Cardiac ventricle fibroblast (primary cell): Measurements from ENCODE around the gene AP5B1. TPM values are rescaled to one million over a fixed set of nuclear protein-coding genes. Genes with fewer than 3 reads are reported as not detected.

Source experiments
- total RNA-seq: library from RNA; depleted of rRNA; stranded (reverse); fragments of >200 nt; gene quantifications from 2 replicates; pipeline ENCODE4 v1.2.3, GENCODE V29; 2015

AP5B1 gene, protein sequence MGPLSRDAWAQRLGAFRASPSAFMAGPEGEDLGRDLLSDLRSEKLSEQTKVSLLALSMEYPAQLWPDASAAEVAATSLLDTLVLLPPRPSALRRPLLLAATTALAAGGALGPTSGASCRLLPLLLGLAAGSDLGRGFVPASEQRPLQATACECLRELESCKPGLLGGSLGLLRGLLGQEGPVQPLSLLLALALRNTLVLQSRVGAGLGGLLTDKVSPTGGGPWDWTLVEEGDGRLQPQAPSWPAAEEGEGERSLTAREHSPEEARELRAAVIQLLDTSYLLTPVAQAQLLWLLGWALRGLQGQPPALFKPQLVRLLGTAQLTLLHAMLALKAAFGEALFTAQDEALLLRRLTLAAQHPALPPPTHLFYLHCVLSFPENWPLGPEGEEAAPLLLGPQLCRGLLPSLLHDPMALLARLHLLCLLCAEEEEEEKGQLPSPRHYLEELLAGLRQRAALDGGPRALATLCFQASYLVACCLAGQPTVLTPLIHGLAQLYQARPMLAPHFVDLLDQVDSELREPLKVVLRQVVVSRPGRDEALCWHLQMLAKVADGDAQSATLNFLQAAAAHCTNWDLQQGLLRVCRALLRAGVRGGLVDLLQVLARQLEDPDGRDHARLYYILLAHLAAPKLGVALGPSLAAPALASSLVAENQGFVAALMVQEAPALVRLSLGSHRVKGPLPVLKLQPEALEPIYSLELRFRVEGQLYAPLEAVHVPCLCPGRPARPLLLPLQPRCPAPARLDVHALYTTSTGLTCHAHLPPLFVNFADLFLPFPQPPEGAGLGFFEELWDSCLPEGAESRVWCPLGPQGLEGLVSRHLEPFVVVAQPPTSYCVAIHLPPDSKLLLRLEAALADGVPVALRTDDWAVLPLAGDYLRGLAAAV
- total RNA-seq: 11.8 and 12.2 TPM in 2 replicates

DNA sequence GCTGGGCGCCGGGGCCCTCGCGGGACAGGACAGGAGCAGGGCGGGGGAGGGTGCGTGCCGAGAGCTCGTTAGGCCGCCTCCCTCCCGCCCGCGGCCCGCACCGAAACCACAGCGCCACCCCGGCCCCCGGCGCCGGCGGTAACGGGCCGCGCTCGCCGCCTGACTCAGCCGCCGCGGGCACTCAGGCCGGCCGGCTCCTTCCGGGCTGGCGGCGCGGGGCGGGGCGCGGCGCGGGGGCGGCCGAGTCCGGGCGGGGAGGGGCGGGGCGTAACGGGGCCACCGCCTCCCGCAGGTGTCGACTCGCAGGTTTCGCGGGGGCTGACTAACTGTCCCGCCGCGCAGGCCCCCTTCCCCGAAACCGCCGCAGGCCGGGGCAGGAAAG is at the start of gene AP5B1:
Gene AP5B1 (minus strand): TSS at position 207 of the 382 bp plus-strand sequence. CDS start 385 bp downstream, outside the sequence.

DNA sequence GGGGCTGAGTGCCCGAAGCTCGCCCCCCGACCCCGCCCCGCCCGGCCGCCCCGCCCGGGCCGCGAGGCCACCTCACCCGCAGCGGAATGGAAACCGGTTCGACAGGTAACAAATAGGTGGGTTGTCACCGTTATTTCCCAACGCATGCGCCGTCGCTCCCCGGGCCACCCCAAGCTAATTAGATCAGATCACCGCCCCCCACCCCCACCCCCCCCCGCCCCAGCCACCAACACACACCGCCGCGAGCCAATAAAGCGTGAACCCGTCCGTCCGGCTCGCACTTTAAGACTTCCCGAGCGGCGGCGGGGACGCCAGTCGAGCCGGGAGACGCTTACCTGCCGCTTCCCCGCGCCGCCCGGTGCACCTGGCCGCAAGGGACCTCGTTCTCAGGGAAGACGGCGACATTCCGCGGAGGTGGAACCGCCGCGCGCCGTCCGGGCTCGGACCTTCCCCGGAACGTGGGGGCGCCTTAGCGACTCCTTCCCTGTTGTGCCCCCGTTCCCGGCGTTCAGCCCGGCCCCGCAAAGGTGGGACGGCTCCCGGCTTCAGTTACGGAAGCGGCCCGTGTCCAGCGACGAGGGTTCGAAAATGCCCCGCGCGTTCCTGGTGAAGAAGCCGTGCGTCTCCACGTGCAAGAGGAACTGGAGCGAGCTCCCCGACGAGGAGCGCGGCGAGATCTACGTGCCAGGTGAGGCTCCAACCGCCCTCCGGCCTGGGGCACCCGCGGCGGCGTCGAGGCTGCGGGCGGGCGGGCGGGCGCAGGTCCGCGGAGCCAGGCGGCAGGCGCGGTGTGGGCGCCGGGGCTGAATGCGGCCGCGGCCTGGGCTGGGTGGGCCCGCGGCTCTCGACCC is 6.2 kb upstream of the AP5B1 start, which contains the start of gene OVOL1:
Gene OVOL1 (plus strand): TSS at position 278 of the 851 bp plus-strand sequence. CDS start 311 bp downstream, at position 589.

Other genes with a start within 250 kb of the AP5B1 start
- 263 and 277 TPM in 2 replicates for gene LTBP3, start 222.6 kb downstream of the AP5B1 start, total RNA-seq
- 33.3 and 40.4 TPM in 2 replicates for gene ZNRD2, start 210.5 kb downstream of the AP5B1 start, total RNA-seq
- gene FAM89B, start 208.4 kb downstream of the AP5B1 start, total RNA-seq: 36.1 and 36.3 TPM in 2 replicates
- gene EHBP1L1, start 204.9 kb downstream of the AP5B1 start, total RNA-seq: 23.9 and 38.8 TPM in 2 replicates
- gene KCNK7, start 185.2 kb downstream of the AP5B1 start, total RNA-seq: not detected in 2 replicates
- gene MAP3K11, start 166.8 kb downstream of the AP5B1 start, total RNA-seq: 18.3 and 18.9 TPM in 2 replicates
- gene PCNX3, start 165.2 kb downstream of the AP5B1 start, total RNA-seq: 26.0 and 29.2 TPM in 2 replicates
- 15.2 and 18.5 TPM in 2 replicates for gene SIPA1, start 142.9 kb downstream of the AP5B1 start, total RNA-seq
- gene RELA, start 118.1 kb downstream of the AP5B1 start, total RNA-seq: 34.2 and 35.8 TPM in 2 replicates
- gene KAT5, start 68.7 kb downstream of the AP5B1 start, total RNA-seq: 28.4 and 32.0 TPM in 2 replicates
- gene RNASEH2C, start 60.2 kb downstream of the AP5B1 start, total RNA-seq: 90.9 and 134 TPM in 2 replicates
- not detected in 2 replicates for gene OVOL1, start 6.1 kb upstream of the AP5B1 start, total RNA-seq
- 3.4 and 3.9 TPM in 2 replicates for gene SNX32, start 53.0 kb upstream of the AP5B1 start, total RNA-seq
- 687 and 730 TPM in 2 replicates for gene CFL1, start 77.2 kb upstream of the AP5B1 start, total RNA-seq
- gene MUS81, start 79.5 kb upstream of the AP5B1 start, total RNA-seq: 16.9 and 27.2 TPM in 2 replicates
- 164 and 229 TPM in 2 replicates for gene EFEMP2, start 91.8 kb upstream of the AP5B1 start, total RNA-seq
- gene CTSW, start 98.9 kb upstream of the AP5B1 start, total RNA-seq: 2.4 TPM in 1 of 2 replicates, not detected in the other
- 104 and 109 TPM in 2 replicates for gene FIBP, start 107.5 kb upstream of the AP5B1 start, total RNA-seq
- 122 and 131 TPM in 2 replicates for gene CCDC85B, start 109.7 kb upstream of the AP5B1 start, total RNA-seq
- gene FOSL1, start 119.4 kb upstream of the AP5B1 start, total RNA-seq: 19.4 and 22.3 TPM in 2 replicates
- 22.6 and 30.1 TPM in 2 replicates for gene C11orf68, start 138.1 kb upstream of the AP5B1 start, total RNA-seq
- gene DRAP1, start 138.4 kb upstream of the AP5B1 start, total RNA-seq: 145 and 147 TPM in 2 replicates
- gene TSGA10IP, start 164.5 kb upstream of the AP5B1 start, total RNA-seq: not detected in 2 replicates
- gene SART1, start 180.8 kb upstream of the AP5B1 start, total RNA-seq: 47.9 and 101 TPM in 2 replicates
- gene EIF1AD, start 221.2 kb upstream of the AP5B1 start, total RNA-seq: 20.5 and 21.6 TPM in 2 replicates
- 56.4 and 64.6 TPM in 2 replicates for gene BANF1, start 221.5 kb upstream of the AP5B1 start, total RNA-seq
- 0.20 and 0.87 TPM in 2 replicates for gene CST6, start 231.0 kb upstream of the AP5B1 start, total RNA-seq
- not detected in 2 replicates for gene CATSPER1, start 245.5 kb upstream of the AP5B1 start, total RNA-seq